OCI-LY7 (cell line): ENCODE measurements around the gene CCDC152.

Source experiments
- CTCF ChIP-seq: fragments of 200-600 bp; sonication (generic); conservative IDR thresholded peaks from 2 replicates; pipeline ENCODE4 v1.5.1; 2014; ENCODE audit warnings: mild to moderate bottlenecking, antibody characterized with exemption, low read length, moderate library complexity, mixed read lengths
- EZH2phosphoT487 ChIP-seq: fragments of 200-600 bp; sonication (generic); IDR thresholded peaks from 2 replicates; pipeline ENCODE4 v1.6.1; 2018; ENCODE audit warnings: low read depth, borderline replicate concordance, mild to moderate bottlenecking, mixed run types, antibody characterized with exemption, low read length, moderate library complexity, mixed read lengths

- TF ChIP-seq CTCF (no peak), EZH2phosphoT487 (no peak)
Measured at GRCh38 chr5:42756606-42757601, at the start of gene CCDC152.
